K562 (cell line): ENCODE measurements around the gene AZU1. TPM values are rescaled to one million over a fixed set of nuclear protein-coding genes. Genes with fewer than 3 reads are reported as not detected.

Experiments
- ATF1 ChIP-seq, 2 experiments: fragments of 450-650 bp in 1 of 2; IDR thresholded peaks; 2 replicates each; pipeline ENCODE4 v1.6.1; 2016; ENCODE audit warnings: missing compliant biosample characterization in 1 of 2, missing genetic modification characterization in 1 of 2
- E2F5 ChIP-seq: sonication (generic); formaldehyde crosslinking; IDR thresholded peaks from 2 replicates; pipeline ENCODE4 v1.8.0; 2022; ENCODE audit warnings: mild to moderate bottlenecking, missing genetic modification reagents
- HDAC2 ChIP-seq: fragments of 450-650 bp; IDR thresholded peaks from 2 replicates; pipeline ENCODE4 v1.6.1; 2016; ENCODE audit warnings: mild to moderate bottlenecking
- HMGN3 ChIP-seq: IDR thresholded peaks from 2 replicates; pipeline ENCODE4 v1.6.1; 2011; ENCODE audit warnings: borderline replicate concordance, low read depth, mild to moderate bottlenecking, mixed read lengths, low read length; ENCODE audit not compliant: insufficient read length; ENCODE audit errors: extremely low read depth
- NRF1 ChIP-seq, 2 experiments: fragments of 450-650 bp; IDR thresholded peaks in 1 of 2; conservative IDR thresholded peaks in 1 of 2; 2 replicates each; pipeline ENCODE4 v1.6.1; 2014; ENCODE audit warnings: mild to moderate bottlenecking in 2 of 2
- PKNOX1 ChIP-seq: fragments of 450-650 bp; IDR thresholded peaks from 2 replicates; pipeline ENCODE4 v1.6.1; 2016
- RBBP5 ChIP-seq: fragments of 200-600 bp; sonication (generic); IDR thresholded peaks from 2 replicates; pipeline ENCODE4 v1.6.1; 2012; ENCODE audit warnings: borderline replicate concordance, mild to moderate bottlenecking, low read length, control low read depth, inconsistent platforms; ENCODE audit not compliant: insufficient read depth, poor library complexity, severe bottlenecking
- TEAD1 ChIP-seq, 2 experiments: fragments of 450-650 bp in 1 of 2; sonication (generic) in 1 of 2; formaldehyde crosslinking; IDR thresholded peaks; 2 replicates each; pipeline versions ENCODE4 v1.4.0 to v1.8.0; 2020 to 2022; ENCODE audit warnings: mild to moderate bottlenecking in 2 of 2, missing genetic modification reagents in 1 of 2
- VEZF1 ChIP-seq: fragments of 200-800 bp; sonication (Bioruptor generic); IDR thresholded peaks from 2 replicates; pipeline ENCODE4 v1.6.1; 2017; ENCODE audit warnings: missing genetic modification characterization, missing compliant biosample characterization
- polyA plus RNA-seq, 8 experiments: library from polyadenylated mRNA; depleted of rRNA in 4 of 8; stranded (reverse) in 5 of 8; unstranded in 3 of 8; fragments of >200 nt; fragmentation: Nextera tagmentation in 2 of 8; fragmentation: Illumina TruSeq in 1 of 8; extraction: Ambion mirVana in 2 of 8; extraction: Trizol in 1 of 8; gene quantifications; 2 replicates each; pipeline versions ENCODE4 v1.2.1 to v1.2.3, GENCODE V29; 2011 to 2014; ENCODE audit warnings: inconsistent platforms in 1 of 8, missing spikeins in 1 of 8
- total RNA-seq, 7 experiments: library from RNA; depleted of rRNA in 6 of 7; stranded (reverse); fragments of >200 nt in 6 of 7; fragmentation: Illumina TruSeq in 2 of 7; extraction: Trizol in 2 of 7; gene quantifications; 2 replicates each; pipeline versions ENCODE4 v1.2.1 to v1.2.3, GENCODE V29; 2011 to 2021; ENCODE audit warnings: low replicate concordance in 1 of 7

Gene AZU1
- total and polyA plus RNA-seq, 9 of the 15 experiments (the other 6 are each of a cell fraction or from before 2014, with no cell fraction given) = 0.29 to 1.9 (median 0.59) TPM; not detected in 3

GRCh38 chr19:843180-843835, 15.7 kb downstream of the AZU1 start (continued):
- TF ChIP-seq PKNOX1 = no peak
- 0 out of 4 replicates have a peak, but pooled peaks of 1 of the 2 experiments have one; percentile 22 for TF ChIP-seq TEAD1 (CRISPR knock-in tag; IDR thresholded peaks at IDR 0.05)
- no peak for TF ChIP-seq HDAC2
- no peak for TF ChIP-seq ATF1 (CRISPR knock-in tag; IDR thresholded peaks at IDR 0.05)
- TF ChIP-seq ATF1 (tag; IDR thresholded peaks at IDR 0.05) = 0 out of 2 replicates have a peak, but pooled peaks have one; percentile 8
- TF ChIP-seq NRF1 (conservative IDR thresholded peaks at IDR 0.05 in 1 of 2, IDR thresholded peaks at IDR 0.05 in 1 of 2) = peak; percentile 37 to 54; a peak in 3 of 4 replicates
- TF ChIP-seq E2F5 (CRISPR knock-in tag) = 0 out of 2 replicates have a peak, but pooled peaks have one; percentile 28
- TF ChIP-seq HMGN3 = peak; percentile 16
- TF ChIP-seq VEZF1 = peak; percentile 44; the same call in 1 of the 2 replicates
- peak; percentile 21 for TF ChIP-seq RBBP5
- TF ChIP-seq, all 486 proteins: peak for 35
